NCI-H748 (cell line): Measurements from ENCODE around the gene CA5A.
A peak's percentile ranks its signal among the peaks of the same experiment; 100 is the strongest.
"Not testable (repeated sequence)": the region's sequence is repeated elsewhere in the genome, so short reads cannot be mapped to it uniquely, and the experiment has no call there.

Experiments
- DNase-seq: peaks from one replicate; lab custom pipeline; 2025; ENCODE audit not compliant: unreplicated experiment; lab: John Stamatoyannopoulos, UW

Gene CA5A

DNA sequence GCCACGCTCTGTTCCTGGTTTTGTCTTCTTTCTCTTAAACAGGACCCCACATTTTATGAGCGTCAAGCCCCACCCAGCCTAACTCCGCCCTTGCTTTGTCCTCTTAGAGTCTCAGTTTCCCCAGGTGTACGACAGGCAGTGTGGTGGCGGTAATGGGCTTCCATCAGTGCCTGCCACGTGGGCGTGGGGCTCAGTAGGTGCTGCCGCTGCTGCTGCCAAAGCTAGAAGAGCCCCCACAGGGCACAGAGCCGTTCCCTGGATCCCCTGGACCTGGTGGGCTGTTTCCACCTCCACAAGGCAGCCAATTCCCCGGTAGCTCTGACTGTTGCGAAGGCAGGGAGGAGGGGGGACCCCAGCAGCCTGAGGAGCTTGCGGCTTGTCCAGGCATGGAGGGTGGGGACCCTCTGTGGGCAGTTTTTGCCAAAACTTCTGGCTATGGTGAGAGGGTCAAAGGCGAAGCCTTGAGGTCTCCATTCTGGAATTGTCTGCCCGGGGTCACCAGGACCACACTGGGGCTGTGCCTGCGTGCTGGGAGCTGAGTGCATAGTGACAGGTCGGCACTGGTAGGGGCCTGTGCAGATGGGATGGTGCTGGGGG is 39.3 kb downstream of the CA5A start:
- DNase-seq, result not testable (repeated sequence)

DNA sequence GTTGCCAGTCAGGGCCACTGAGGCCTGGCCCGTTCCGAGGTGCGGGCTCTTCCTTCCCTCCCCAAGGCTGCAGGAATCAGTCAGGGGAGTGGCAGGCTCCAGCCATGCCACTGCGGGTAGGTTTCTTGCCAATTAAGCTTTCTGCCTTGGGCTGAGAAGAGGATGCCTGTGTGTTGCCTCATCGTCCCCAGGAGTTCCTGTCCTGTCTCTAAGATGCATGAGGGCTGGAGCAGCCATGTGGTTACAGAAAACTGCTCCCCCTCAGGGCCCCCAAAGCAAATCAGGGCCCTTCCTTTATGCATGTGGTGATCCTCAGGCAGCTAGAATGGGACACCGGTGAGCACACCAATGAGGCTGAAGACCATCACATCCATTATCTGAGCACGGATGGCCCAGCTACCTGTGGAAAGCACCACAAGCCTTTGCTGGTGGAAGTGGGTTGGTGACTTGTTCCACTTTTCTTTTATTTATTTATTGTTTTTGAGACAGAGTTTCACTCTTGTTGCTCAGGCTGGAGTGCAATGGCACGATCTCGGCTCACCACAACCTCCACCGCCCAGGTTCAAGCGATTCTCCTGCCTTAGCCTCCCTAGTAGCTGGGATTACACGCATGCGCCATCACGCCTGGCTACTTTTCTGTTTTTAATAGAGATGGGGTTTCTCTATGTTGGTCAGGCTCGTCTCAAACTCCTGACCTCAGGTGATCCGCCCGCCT is 40.0 kb downstream of the CA5A start:
- not testable (repeated sequence) for DNase-seq

DNA sequence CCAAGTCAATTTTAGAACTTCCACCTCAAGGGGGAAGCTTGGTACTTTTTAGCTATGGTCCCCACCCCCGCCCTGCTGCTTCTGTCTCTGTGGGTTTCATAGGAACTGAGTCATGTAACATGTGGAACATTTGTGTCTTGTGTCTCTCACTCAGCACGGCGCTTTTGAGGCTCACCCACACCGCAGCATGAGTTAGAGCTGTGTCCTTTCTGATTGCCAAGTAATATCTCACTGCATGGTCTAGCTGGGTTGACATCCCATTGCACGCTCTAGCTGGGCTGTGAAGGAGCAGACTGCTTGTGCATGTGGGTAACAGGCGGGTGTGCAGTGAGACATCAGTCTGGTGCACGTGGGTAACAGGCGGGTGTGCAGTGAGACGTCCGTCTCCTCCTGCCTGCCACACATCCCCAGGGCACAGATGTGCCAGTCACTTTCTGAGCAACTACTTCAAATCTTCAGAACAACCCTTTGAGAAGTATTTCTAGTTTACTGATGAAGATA is 40.6 kb downstream of the CA5A start:
- DNase-seq, result no peak

DNA sequence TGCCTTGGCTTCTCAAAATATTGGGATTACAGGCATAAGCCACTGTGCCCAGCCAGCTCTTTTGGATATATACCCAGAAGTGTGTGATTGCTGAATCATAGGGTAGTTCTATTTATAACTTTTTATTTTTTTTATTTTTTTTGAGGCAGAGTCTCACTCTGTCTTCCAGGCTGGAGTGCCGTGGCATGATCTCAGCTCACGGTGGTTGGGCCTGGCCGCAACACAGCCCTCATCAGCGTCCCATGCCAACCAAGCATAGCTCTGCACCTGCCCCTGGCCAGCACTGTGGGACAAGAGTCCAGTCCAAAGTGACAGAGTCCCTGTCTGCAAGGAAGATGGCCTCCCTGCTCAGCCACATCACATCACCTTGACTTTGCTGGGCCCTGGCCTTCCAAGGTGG is 42.3 kb downstream of the CA5A start:
- DNase-seq, result not testable (repeated sequence)

DNA sequence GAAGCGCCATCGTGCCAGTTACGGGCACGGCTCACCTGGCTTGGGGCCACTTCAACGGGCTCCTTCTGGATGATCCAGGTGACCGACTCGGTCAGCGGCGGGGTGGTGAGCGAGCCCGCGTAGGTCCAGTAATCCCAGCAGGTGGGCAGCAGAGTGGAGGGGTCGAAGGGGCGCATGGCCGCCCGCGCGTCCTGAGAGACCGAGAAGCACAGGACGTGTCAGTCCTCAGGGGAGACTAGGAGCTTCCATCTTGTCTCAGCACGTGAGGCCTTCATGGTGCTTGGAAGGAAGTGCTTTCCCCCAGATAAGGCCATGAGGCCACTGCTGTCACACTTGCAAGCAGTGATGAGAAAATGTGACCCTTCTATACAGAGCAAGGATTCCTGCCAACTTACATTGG is 44.6 kb downstream of the CA5A start:
- no peak for DNase-seq

DNA sequence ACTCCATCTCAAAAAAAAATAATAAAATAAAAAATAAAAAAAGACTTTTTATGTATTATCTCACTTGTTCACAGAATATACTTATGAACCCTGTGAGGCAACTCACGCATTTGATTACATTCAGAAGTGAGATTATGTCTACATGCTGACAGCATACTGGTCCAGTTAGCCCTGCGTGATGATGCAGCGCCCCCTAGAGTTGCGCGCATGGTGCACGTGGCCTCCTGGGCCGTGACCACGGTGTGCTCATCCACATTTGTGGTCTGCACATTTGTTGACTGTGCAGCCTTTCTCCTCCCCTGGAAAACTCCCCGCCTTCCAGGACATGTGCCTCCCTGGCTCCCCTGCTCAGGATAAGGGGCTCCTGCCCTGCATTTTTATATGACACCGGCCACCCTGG is 46.6 kb downstream of the CA5A start:
- not testable (repeated sequence) for DNase-seq

DNA sequence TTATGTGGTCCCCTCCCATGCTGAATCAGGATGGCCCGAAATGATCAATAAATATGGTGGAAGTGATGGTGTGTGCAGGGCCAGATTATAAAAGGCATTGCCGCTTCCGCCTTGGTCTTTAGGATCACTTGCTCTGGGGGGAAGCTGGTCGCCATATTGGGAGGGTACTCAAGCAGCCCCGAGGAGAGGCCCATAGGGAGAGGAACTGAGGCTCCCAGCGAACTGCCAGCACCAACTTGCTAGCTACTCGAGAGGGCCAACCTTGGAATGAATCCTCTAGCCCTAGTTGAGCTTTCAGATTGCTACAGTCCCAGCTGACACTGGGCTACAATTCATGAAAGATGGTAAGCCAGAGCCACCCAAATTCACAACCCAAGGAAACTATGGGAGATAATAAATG is 48.0 kb downstream of the CA5A start:
- DNase-seq, result not testable (repeated sequence)

DNA sequence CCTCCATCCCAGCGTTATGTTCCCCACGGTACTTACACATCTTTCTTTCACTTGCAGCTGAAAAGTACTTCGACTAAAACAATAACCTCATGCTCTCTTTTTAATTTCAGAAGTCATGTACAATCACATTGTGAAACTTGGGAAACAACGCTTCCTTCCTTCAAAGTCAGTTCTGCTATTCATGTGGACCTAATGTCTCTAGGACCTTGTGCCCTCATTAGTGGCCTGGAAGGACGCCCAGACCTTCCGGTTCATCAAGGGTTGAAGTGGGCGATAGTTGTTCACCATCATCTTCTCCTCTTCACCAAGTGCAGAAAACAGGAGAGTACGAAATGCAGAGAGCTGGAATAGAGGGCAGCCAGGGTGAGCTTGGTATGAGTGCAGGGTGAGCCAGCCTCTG is 48.4 kb downstream of the CA5A start:
- DNase-seq, result not testable (repeated sequence)

DNA sequence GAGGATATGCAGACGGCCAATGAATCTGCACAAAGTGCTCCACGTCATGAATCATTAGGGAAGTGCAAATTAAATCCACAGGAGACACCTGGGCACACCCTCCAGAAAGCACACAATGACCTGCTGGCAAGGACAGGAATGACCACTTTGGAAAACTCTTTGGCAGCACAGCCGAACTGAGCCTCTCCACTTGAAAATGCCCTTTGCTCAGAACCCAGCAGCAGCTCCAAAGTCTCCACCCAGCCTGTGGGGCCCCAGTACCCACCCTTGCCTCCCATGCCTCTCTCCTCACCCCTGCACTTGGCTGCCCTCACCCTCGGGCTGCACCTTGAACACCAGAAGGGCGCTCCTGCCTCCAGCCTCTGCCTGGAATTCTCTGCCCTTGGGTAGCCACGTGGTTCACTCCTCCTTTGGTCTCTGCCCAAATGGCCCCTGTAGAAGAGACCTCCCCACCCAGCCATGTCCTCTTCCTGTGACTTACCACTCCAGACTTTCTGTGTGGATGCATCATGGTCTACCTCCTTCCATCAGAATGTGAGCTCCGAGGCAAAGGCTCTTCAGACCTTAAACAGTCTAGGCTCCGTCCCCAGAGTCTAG is 50.9 kb downstream of the CA5A start:
- DNase-seq, result peak; percentile 69

DNA sequence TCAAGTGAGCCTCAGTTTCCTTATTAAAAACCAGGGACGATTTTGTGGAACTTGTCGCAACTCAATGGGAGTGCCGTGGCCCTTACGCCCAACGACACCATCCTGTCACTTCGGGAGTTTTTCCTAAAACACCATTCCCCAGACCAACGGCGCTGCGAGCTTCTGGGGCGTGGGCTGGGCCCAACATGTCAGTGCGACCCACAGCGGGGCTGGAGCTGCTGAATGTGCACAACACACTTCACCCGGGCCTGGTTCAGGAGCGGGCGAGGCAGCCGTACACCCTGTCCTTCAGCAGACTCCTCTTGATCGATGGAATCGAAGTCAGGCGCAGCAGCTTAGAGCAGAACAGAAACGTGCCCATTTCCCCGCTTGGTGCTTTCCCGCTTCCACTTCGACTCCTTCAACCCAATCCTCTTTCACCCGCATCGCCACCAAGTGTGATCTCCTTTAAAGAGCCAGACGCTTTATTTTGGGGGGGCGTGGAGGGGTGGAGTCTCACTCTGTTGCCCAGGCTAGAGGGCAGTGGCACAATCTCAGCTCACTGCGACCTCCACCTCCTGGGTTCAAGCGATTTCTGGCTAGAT is 53.8 kb downstream of the CA5A start:
- DNase-seq, result no peak

DNA sequence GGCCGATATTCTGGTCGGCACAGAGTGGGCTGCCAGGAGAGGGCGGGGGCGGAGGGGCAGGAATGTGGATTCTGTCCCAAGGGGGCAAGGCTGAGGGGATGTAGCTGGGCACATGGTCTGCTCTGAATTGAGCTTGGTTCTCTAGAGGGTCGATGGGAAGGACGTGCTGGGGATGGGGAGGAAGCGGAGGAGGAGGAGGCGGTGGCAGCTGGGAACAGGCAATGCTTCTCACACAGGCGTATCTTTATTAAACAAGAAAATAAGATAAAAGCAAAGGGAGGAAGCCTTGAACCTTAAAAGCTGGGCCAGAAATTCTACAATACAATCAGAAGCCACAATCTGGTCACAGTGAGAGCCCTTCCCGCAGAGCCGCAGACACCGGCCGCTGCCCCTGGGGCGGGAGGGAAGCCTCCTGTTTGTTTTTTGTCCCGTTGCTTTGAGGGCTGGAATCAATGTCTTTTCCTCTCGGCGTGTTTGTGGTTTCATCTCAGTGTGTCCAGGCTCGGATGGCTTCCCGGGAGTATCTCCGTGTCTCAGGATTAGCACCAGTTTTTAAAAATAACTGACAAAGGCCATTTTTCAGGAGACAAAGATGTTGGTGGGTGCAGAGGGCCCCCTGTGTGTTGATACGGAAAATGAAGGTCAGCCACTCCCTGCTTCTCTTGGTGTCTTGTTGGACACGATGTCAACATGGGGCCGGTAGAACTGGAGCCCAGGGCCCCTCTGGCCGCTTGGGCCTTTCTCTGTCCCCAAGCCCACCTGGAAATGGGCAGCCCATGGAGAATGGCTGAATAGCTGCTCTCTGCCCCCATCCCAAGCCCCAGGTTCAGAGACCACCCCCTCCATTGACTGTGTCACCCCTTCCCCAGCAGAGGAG is 54.8 kb downstream of the CA5A start:
- no peak for DNase-seq

DNA sequence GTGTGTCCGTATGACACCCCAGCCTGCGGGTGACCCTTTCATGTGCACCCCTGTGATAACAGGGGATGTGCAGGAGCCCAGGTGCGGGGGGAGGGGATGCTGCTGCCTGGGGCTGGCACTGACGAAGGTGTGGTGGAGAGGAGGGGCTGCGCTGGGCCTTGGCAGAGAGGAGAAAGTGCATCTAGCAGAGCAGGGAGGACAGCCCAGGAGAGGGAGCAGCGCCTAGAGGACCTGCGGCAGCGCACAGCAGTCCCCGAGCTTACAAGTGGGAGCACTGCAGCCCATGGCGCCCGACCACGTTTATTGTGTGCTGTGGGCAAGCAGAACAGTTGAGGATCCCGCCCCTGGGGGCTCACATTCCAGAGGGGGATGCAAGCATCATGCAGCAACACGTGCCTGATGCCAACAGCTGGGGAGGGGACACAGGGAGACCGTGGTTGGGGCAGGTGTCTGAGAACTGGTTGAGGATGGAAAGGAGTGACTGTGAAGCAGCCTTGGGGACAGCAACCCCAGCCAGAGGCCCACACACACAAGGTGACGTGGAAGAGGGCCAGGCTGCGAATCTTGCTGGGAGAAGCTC is 56.1 kb downstream of the CA5A start:
- DNase-seq, result no peak

DNA sequence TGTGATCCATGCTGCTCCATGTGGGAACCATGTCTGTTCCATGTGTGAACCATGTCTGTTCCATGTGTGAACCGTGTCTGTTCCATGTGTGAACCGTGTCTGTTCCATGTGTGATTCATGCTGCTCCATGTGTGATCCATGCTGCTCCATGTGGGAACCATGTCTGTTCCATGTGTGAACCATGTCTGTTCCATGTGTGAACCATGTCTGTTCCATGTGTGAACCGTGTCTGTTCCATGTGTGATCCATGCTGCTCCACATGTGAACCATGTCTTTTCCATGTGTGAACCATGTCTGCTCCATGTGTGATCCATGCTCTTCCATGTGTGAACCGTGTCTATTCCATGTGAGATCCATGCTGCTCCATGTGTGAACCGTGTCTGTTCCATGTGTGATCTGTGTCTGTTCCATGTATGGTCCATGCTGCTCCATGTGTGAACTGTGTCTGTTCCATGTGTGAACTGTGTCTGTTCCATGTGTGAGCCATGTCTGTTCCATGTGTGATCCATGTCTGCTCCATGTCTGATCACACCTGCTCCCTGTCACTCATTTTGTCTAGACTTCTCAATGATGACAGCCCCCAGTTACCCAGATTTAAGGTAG is 56.8 kb downstream of the CA5A start:
- not testable (repeated sequence) for DNase-seq

DNA sequence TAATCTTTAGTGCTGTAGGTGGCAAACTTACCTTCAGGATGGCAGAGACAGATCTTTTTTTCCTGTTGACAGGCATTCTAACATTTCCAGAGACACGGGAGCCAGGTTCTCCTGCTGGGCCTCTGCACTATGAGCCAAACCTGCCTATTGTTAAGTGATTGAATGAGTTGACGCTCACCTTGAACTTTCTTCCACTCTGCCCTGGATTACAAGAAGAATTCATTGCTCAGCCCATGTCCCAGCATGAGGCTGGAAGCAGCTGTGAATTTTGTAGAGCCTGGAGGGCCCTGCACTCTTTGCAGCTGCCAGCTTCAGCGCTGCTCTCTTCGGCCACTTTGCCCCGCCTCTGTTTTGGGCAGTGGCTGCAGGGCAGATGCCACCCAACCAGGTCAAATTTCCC is 57.6 kb downstream of the CA5A start:
- no peak for DNase-seq

DNA sequence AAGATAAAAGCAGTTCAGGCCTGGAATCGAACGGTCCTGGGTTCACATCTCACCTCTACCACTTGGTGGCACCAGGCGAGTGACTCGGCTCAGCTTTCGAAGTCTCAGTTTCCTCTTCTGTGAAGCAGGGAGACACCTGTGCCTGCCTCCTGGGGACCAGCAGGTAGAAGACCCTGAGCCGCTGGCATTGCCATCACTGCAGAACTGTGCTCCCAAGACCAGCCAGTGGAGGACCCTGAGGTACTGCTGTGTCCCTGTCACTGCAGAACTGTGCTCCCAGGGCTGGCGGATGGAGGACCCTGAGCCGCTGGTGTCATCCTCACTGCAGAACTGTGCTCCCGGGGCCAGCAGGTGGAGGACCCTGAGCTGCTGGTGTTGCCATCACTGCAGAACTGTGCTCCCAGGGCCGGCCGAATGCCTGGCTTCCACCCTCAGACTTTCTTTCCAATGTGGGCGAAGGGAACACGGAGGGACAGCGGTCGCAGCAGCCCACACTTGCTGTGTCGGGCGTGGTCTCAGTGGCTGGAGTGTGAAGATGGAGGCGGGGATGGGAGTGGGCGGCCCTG is 58.3 kb downstream of the CA5A start:
- DNase-seq, result no peak

DNA sequence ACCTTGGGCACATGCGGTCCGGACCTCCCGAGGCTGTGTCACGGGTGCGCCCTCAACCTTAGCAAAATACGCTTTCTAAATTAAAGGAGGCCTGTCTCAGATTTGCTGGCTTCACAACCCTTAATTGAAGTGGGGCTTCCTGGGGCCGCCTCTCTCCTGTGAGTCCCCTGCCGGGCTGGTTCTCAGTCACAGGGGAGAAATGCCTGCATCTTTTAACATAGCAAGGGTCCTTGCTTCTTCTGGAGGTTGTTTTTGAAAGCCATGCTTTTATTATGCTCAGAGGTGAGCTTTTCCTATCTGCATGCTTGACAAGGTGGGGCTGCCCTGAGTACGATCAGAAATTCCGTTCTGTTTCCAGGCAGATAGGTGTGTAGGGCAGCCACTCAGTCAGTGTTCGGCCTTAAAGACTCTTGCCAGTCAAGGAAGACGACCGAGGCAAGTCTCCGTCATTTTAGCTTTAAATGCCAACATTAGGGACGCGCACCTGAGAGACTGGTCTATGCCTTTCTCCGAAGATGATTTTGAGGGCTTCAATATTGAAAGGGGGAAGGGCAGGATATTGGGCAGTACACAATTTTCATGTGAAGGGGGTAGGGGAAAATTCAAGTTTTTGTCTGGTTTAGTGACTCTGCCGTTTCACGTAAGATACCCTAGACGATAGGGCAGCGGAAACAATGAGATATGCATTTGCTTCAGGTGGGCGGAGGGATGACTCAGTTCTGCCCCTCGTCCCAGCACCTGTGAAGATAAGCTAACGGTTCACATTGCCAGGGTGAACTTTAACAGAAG is 61.5 kb downstream of the CA5A start:
- no peak for DNase-seq

DNA sequence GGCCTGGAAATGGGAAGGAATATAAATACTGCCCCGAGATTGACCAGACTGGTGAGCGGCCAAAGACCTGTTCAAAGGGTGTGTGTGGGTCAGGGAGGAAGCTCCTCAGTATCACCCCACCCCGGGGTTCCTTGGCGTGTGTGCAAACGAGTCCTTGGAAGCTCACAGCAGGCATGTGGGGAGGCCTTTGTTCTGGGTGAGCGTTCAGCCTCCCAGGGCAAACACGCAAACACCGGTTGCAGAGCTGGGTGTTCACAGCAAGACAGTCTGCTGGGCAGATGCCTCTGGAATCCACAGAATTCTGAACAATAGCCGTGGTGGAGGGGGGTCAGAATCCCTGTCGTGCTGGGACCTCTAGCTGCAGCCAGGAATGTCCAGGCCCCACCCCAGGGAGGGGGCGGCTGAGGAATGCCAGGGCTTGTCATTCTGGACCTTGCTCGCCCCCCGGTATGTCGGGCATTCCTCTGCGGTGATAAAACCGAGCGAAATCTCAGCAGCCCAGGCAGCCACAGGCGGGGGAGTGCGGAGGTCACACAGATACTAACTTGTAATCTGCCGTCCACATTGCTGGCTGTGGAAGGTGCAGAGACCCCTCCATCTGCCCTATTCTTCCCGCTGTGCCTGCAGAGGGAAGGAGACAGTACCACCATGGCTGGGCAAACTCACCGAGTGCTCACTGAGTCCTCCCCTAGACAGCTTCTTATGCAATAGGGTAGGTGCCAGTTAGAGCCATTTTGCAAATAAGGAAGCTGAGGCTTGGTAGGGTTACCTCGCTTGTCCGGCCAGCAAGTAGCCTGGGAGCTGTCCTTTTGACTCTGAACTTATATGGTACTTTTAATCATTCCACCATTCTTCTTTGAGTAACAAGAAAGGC is 65.7 kb downstream of the CA5A start:
- DNase-seq, result not testable (repeated sequence)

DNA sequence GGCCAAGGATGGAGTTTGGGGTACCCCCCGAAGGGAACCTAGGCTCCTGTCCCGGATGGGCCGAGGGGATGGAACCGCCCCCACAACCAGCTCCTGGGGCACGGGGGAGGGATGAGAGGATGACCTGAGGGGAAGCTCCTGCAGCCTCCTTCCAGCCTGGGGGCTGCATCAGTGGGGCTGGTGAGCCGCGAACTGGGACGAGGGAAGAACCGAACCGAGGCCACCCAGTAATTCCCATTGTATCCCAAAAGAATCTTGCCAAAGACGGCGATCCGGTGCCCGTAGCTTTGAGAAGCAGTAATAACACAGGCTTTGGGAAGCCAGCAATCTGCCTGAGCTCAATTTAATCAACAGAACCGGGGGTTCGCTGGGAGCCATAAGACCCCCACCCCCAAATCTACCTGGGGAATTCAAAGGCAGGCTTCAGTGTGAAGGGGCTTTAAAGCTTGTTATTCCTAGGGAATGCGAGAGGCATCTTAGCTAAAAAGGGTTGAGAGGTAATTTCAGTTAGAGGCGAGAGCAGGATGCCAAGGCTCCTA is 66.4 kb downstream of the CA5A start:
- DNase-seq, result not testable (repeated sequence)
